ENCODE measurements around the gene DNAJB9.

DNA sequence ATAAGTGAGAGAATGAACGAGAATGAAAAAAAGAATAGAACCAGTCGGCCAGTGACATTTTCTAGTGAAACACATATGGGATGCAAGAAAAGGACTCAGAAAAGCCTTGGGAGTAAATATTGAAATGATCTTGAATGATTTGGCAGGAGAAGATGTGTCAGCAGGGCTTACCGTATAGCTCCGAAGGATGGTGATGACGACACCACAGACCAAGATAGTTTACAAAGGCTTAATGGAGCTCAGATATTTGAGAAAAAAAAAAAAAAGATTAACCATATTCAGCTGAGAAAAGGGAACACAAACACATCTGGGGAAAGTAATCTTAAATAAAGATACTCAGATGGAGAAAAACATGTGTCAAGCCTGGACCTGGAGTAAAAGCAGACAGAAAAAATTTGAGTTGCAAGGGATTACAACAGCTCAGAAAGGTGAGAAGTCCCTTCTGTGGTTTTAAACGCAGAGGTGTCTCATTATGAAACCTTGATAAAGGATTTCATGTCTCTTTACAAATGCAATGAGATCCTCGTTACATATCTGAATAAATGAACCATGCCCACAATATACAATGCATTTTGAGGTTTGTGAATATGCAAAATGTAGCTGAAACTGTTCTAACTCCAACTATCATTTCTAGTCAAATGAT lies 36.0 kb downstream of the DNAJB9 start:
- TF ChIP-seq, protein P1, sequence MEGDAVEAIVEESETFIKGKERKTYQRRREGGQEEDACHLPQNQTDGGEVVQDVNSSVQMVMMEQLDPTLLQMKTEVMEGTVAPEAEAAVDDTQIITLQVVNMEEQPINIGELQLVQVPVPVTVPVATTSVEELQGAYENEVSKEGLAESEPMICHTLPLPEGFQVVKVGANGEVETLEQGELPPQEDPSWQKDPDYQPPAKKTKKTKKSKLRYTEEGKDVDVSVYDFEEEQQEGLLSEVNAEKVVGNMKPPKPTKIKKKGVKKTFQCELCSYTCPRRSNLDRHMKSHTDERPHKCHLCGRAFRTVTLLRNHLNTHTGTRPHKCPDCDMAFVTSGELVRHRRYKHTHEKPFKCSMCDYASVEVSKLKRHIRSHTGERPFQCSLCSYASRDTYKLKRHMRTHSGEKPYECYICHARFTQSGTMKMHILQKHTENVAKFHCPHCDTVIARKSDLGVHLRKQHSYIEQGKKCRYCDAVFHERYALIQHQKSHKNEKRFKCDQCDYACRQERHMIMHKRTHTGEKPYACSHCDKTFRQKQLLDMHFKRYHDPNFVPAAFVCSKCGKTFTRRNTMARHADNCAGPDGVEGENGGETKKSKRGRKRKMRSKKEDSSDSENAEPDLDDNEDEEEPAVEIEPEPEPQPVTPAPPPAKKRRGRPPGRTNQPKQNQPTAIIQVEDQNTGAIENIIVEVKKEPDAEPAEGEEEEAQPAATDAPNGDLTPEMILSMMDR (IDR thresholded peaks at IDR 0.05), result no peak
- TF ChIP-seq POLR2AphosphoS5 (IDR thresholded peaks at IDR 0.05), result no peak

All from upper lobe of left lung (tissue), 4 donors.